AG09309 (cell line): ENCODE measurements around the gene EBF3.

Experiments
- DNase-seq: peaks from one replicate; pipeline ENCODE4 v3.0.0-alpha.2; 2010; ENCODE audit warnings: low read depth
- H3K4me3 ChIP-seq: 2 replicates; pipeline ENCODE4 v1.5.1; 2011; ENCODE audit warnings: mild to moderate bottlenecking, low read depth, low read length, moderate library complexity; ENCODE audit not compliant: control insufficient read depth
- CTCF ChIP-seq: IDR thresholded peaks from 2 replicates; pipeline ENCODE4 v1.5.1; 2011; ENCODE audit warnings: mild to moderate bottlenecking, low read depth, low read length, inconsistent platforms; ENCODE audit not compliant: insufficient read depth, control insufficient read depth; ENCODE audit errors: missing control alignments

Gene EBF3

GRCh38 chr10:129962872-129963640, 1.0 kb downstream of the EBF3 start:
- H3K4me3 ChIP-seq = peak overlapping the region; percentile 30
- no peak for TF ChIP-seq CTCF

GRCh38 chr10:129962031-129962871, 1.8 kb downstream of the EBF3 start:
- TF ChIP-seq CTCF = no peak
- H3K4me3 ChIP-seq = no peak overlapping the region
- DNase-seq = no peak

More at GRCh38 chr10:129962872-129963640, 1.0 kb downstream of the EBF3 start:
- no peak for DNase-seq

GRCh38 chr10:129961157-129961701, 2.8 kb downstream of the EBF3 start:
- no peak for DNase-seq
- H3K4me3 ChIP-seq = no peak overlapping the region
- no peak for TF ChIP-seq CTCF

- no peak for TF ChIP-seq CTCF
- no peak for DNase-seq
- H3K4me3 ChIP-seq = no peak overlapping the region
Observed at GRCh38 chr10:129960481-129961156, 3.5 kb downstream of the EBF3 start.

GRCh38 chr10:129959544-129960480, 4.3 kb downstream of the EBF3 start:
- DNase-seq = no peak
- TF ChIP-seq CTCF = no peak
- no peak overlapping the region for H3K4me3 ChIP-seq
